OCI-LY7 (cell line): ENCODE data around the gene NEDD8. TPM values are rescaled to one million over a fixed set of nuclear protein-coding genes. Genes with fewer than 3 reads are reported as not detected.

ENCODE experiments used
- BruUV-seq: library from RNA; stranded (reverse); fragments of 400-500 nt; replicated peaks from 2 replicates; lab custom pipeline; 2021; lab: Mats Ljungman, UMichigan
- CTCF ChIA-PET: fragments of 300-600 bp; sonication (Branson Sonifier 250); formaldehyde crosslinking; loops from one replicate; lab custom pipeline; 2022; ENCODE audit warnings: antibody characterized with exemption; ENCODE audit not compliant: unreplicated experiment; lab: Charles Lee
- POLR2A ChIA-PET: fragments of 300-600 bp; sonication (Branson Sonifier 250); formaldehyde crosslinking; loops from one replicate; lab custom pipeline; 2022; ENCODE audit warnings: antibody characterized with exemption; lab: Charles Lee
- DNase-seq: peaks from one replicate; pipeline ENCODE4 v3.0.0-alpha.2; 2015; ENCODE audit warnings: low spot score
- H2AFZ ChIP-seq: fragments of 200-600 bp; sonication (generic), shearing (Covaris generic); 2 replicates; pipeline ENCODE4 v1.6.1; 2014; ENCODE audit warnings: mild to moderate bottlenecking, antibody characterized with exemption, low read length, moderate library complexity
- H3K27ac ChIP-seq: fragments of 200-600 bp; sonication (generic); 2 replicates; pipeline ENCODE4 v1.5.1; 2014; ENCODE audit warnings: mixed run types, low read depth, mild to moderate bottlenecking, moderate library complexity, low read length, inconsistent platforms; ENCODE audit not compliant: poor library complexity, severe bottlenecking
- H3K36me3 ChIP-seq: fragments of 200-600 bp; sonication (generic); 2 replicates; pipeline ENCODE4 v1.6.1; 2014; ENCODE audit warnings: mild to moderate bottlenecking, antibody characterized with exemption, low read length, moderate library complexity, mixed read lengths; ENCODE audit not compliant: insufficient read depth
- H3K4me1 ChIP-seq: fragments of 200-600 bp; sonication (generic); 2 replicates; pipeline ENCODE4 v1.5.1; 2014; ENCODE audit warnings: mild to moderate bottlenecking, low read length; ENCODE audit not compliant: insufficient read depth, poor library complexity, severe bottlenecking
- H3K4me2 ChIP-seq: fragments of 200-600 bp; sonication (generic); 2 replicates; pipeline ENCODE4 v1.6.1; 2014; ENCODE audit warnings: mild to moderate bottlenecking, low read length
- H3K4me3 ChIP-seq: fragments of 200-600 bp; sonication (generic); 2 replicates; pipeline ENCODE4 v1.5.1; 2014; ENCODE audit warnings: mild to moderate bottlenecking, low read depth, low read length; ENCODE audit not compliant: poor library complexity, severe bottlenecking
- H3K79me2 ChIP-seq: fragments of 200-600 bp; sonication (generic); 2 replicates; pipeline ENCODE4 v1.6.1; 2016; ENCODE audit warnings: low read depth, mild to moderate bottlenecking, low read length, moderate library complexity, mixed read lengths; ENCODE audit not compliant: insufficient read depth
- H3K9me2 ChIP-seq: fragments of 200-600 bp; sonication (generic); 2 replicates; pipeline ENCODE4 v1.6.1; 2016; ENCODE audit warnings: mild to moderate bottlenecking, low read length, mixed read lengths; ENCODE audit not compliant: insufficient read depth
- H3K9me3 ChIP-seq: fragments of 200-600 bp; sonication (generic); 2 replicates; pipeline ENCODE4 v1.6.1; 2014; ENCODE audit warnings: mild to moderate bottlenecking, mixed run types, low read length, mixed read lengths
- H4K20me1 ChIP-seq: fragments of 200-600 bp; sonication (generic); 2 replicates; pipeline ENCODE4 v1.6.1; 2014; ENCODE audit warnings: mild to moderate bottlenecking, antibody characterized with exemption, low read length, moderate library complexity, mixed read lengths; ENCODE audit not compliant: insufficient read depth
- CTCF ChIP-seq: fragments of 200-600 bp; sonication (generic); conservative IDR thresholded peaks from 2 replicates; pipeline ENCODE4 v1.5.1; 2014; ENCODE audit warnings: mild to moderate bottlenecking, antibody characterized with exemption, low read length, moderate library complexity, mixed read lengths
- EZH2phosphoT487 ChIP-seq: fragments of 200-600 bp; sonication (generic); IDR thresholded peaks from 2 replicates; pipeline ENCODE4 v1.6.1; 2018; ENCODE audit warnings: low read depth, borderline replicate concordance, mild to moderate bottlenecking, mixed run types, antibody characterized with exemption, low read length, moderate library complexity, mixed read lengths
- intact Hi-C: fragments of 100-400 bp; cut with micrococcal nuclease; formaldehyde crosslinking; loops from one replicate; pipeline ENCODE4 v1.10.0; 2022; ENCODE audit not compliant: unreplicated experiment
- total RNA-seq, 2 experiments: library from RNA; depleted of rRNA in 1 of 2; stranded (reverse); fragments of >200 nt in 1 of 2; shearing (Covaris generic) in 1 of 2; gene quantifications; 2 replicates each; pipeline ENCODE4 v1.2.3, GENCODE V29; 2014 to 2022

The NEDD8 gene
- total RNA-seq, 2 experiments from 2014 or later = 167 to 174 TPM

- no peak overlapping the region for H3K4me2 ChIP-seq
- peaks cover 5% of the 10 kb centered on the region for H3K4me1 ChIP-seq
- intact Hi-C loops = no loop called here
Observed at GRCh38 chr14:24249230-24250021, 17.3 kb upstream of the NEDD8 start.

DNA sequence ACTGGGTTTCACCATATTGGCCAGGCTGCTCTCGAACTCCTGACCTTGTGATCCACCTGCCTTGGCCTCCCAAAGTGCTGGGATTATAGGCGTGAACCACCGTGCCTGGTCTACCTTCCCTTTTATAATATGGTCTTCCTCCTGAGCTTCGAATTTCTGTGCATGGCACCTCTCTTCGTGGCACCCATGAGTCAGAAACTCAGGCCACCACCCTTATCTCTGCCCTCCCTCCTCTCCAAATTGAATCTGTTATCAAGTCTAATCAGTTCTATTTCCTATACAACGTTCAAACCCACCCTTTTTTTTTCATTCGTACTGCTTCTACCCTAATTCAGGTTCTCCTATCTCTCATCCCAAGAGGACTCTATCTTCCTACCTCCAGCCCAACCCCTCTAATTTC, 15.3 kb upstream of the NEDD8 start:
- no TSS peak for BruUV-seq
- Histone ChIP-seq H3K27ac (no peak overlapping the region), H4K20me1 (no peaks in the 10 kb centered on the region), H3K9me3 (no peaks in the 10 kb centered on the region), H3K79me2 (no peaks in the 10 kb centered on the region), H3K4me2 (no peak overlapping the region), H2AFZ (no peak overlapping the region), H3K4me3 (no peak overlapping the region), H3K9me2 (no peaks in the 10 kb centered on the region), H3K36me3 (no peaks in the 10 kb centered on the region), H3K4me1 (peaks cover 15% of the 10 kb centered on the region)
- intact Hi-C loops = no loop called here
- ChIA-PET CTCF (interaction anchor here (0.6 kb wide), 1 partner anchor 184 kb away, joined by 3 read pairs; no protein-coding TSS in a partner anchor), POLR2A (interaction anchor here (1.0 to 3.8 kb wide), 3 partner anchors 23 to 43 kb away, joined by 4 to 21 read pairs (median 4); partner anchors contain the start of gene RABGGTA)
- DNase-seq = no peak
- no peak for TF ChIP-seq EZH2phosphoT487
- TF ChIP-seq CTCF = no peak

More at GRCh38 chr14:24249230-24250021, 17.3 kb upstream of the NEDD8 start:
- ChIA-PET POLR2A (interaction anchor here (1.5 kb wide), 1 partner anchor 52 kb away, joined by 3 read pairs; no protein-coding TSS in a partner anchor), CTCF (no interaction called here)
- no peak for DNase-seq
- no peaks in the 10 kb centered on the region for H3K9me2 ChIP-seq
- no peak overlapping the region for H3K4me3 ChIP-seq
- H3K27ac ChIP-seq = no peak overlapping the region
- no peaks in the 10 kb centered on the region for H3K36me3 ChIP-seq
- H3K79me2 ChIP-seq = no peaks in the 10 kb centered on the region
- TF ChIP-seq CTCF (no peak), EZH2phosphoT487 (no peak)
- no peak overlapping the region for H2AFZ ChIP-seq
- no peaks in the 10 kb centered on the region for H3K9me3 ChIP-seq
- no TSS peak for BruUV-seq
- no peaks in the 10 kb centered on the region for H4K20me1 ChIP-seq
